Karpas-422 (cell line): ENCODE measurements around the gene ALK. TPM values are rescaled to one million over a fixed set of nuclear protein-coding genes. Genes with fewer than 3 reads are reported as not detected.

Experiments used
- small RNA-seq: library from RNA; depleted of rRNA; stranded (forward); fragments of <200 nt; gene quantifications from one replicate; pipeline ENCODE3, GENCODE V24; 2014
- total RNA-seq: library from RNA; depleted of rRNA; stranded (reverse); fragments of >200 nt; shearing (Covaris generic); gene quantifications from 2 replicates; pipeline ENCODE4 v1.2.3, GENCODE V29; 2014; ENCODE audit warnings: low replicate concordance; rRNA removed

Gene ALK
- total RNA-seq, 1 experiment from 2014 or later: not detected

Small RNAs within 50 kb of the gene (small RNA-seq; reads per million reads assigned to genes)
- gene RN7SL516P: not detected

Other genes starting within 250 kb of the ALK start
- 22.8 and 54.6 TPM in 2 replicates for gene YPEL5, start 225.4 kb upstream of the ALK start, total RNA-seq